Activated CD4-positive, alpha-beta T cell treated with anti-CD3 and anti-CD28 coated beads for 48 hours (primary cell): ENCODE data around the gene TOGARAM2.

Experiments
- DNase-seq: peaks from one replicate; pipeline ENCODE4 v3.0.0-alpha.2; 2020

The TOGARAM2 gene

DNA sequence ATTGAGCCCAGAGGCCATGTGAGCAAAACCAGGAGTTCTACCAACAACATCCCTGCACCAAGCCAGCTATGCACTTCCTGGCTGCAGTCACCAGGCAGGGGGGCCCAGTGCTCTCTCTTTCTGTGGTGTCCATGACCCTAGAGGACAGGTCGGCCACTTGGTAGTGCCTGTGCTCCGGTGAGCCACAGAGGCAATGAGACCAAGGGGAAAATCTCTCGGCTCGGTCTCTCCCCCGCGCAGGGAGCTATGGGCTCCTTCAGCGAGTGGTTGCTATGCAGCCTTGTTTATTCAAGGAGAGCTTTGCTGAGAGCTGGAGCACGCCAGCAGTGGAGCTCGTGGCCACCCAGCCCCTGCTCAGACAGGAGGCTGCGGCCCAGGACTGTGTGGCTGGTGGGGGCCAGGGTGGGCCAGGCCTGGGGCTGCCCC lies at the start of gene TOGARAM2:
TSS of gene TOGARAM2 (plus strand) at position 283 of the 426 bp plus-strand sequence. CDS start 13,537 bp downstream, outside the sequence.
- DNase-seq = no peak

DNA sequence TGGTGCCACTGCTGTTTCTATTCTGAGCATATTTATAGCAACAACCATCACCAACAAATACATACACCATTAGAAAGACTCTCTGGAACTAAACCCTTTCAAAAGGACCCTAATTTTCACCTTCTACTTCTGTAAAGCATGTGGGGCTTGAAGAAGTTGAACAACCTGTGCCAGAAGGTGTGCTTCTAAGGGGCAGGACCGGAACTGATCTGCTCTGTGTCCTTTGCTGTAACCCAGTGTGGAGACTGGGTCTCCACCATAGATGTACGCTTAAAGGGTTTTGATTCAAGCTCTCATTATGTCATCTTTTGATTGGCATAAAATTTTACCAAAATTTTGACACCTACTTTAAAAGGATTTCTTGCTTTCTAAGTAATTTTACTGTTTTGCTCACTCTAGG lies 46.3 kb upstream of the TOGARAM2 start:
- no peak for DNase-seq

DNA sequence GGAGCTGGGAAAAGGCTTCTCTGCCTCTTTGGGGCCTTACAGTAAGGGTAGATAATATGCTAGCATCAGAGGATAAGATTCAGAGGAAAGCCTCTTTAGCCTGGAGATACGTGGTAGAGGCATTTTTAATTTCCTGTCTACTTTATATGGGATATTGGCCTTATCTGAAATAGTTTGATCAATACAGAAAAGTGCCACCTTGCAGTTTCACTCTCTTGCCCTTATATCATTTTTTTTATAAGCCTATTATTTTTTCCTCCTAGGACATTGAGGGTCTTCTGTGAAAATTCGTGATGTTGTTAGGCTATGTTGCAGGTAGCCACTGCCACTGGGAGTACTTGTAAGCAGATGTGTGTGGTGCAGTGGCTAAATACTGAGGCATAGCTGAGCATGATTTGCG lies 40.1 kb upstream of the TOGARAM2 start:
- DNase-seq = no peak

DNA sequence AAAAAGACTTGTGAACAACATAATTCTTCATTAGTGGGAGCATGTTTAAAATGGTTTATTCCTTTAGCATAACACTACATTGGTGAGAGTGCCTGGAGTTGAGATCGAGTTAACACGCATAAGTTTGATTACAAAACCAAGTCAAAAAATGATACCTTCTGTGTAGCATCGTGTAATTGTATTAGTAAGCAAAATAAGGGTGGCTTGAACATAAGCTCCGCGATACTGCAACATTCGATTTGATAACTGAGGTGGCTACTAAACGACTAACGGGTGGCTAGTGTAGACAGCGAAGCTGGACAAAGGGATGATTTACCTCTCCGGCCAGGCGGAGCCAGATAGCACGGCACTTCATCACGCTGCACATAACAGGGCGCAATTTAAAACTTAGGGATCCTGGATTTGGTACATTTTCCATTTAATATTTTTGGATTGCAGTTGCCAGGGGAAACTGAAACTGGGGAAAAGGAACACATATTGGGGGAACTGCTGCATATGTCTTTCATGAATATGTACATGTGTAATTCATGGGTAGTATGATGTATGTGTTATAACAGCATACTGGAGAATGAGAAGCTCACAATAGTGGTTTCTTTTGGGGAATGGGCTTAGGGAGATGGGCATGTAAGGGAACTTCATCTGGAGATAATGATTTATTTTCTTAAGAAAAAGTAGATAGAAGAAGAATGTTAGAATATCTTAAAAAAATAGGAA lies 36.4 kb upstream of the TOGARAM2 start:
- DNase-seq = no peak

DNA sequence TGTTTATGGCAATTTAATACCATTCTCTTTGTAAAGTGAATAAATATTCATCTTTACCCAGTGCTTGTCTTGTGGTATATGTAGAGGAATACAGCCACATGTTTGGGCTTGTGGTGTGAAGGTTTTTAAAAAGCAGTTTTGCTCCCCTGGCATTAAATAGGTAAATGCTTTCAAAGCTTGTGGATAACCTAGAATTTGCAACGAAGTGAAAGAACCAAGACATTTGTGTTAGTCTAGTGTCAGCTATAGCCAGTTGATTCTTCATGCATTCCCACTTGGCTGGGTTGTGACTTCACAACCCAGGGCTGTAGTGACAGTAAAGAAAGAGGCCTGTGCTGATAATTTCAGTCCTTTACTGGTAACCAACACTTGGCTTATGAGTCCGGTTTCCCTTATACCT lies 32.9 kb upstream of the TOGARAM2 start:
- no peak for DNase-seq

DNA sequence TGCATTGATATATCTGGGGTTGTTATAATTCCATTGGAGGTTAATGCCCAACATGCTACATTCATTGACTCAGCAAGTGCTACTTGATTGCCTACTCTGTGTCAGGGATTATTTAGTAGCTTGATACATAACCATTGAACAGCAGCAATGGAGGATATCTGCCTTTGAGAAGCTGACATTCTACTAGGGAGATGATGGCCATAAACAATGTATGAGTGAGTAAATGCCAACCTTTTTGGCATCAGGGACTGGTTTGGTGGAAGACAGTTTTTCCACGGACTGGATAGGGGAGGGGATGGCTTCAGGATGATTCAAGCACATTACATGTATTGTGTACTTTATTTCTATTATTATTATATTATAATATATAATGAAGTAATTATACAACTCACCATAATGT lies 31.9 kb upstream of the TOGARAM2 start:
- no peak for DNase-seq

DNA sequence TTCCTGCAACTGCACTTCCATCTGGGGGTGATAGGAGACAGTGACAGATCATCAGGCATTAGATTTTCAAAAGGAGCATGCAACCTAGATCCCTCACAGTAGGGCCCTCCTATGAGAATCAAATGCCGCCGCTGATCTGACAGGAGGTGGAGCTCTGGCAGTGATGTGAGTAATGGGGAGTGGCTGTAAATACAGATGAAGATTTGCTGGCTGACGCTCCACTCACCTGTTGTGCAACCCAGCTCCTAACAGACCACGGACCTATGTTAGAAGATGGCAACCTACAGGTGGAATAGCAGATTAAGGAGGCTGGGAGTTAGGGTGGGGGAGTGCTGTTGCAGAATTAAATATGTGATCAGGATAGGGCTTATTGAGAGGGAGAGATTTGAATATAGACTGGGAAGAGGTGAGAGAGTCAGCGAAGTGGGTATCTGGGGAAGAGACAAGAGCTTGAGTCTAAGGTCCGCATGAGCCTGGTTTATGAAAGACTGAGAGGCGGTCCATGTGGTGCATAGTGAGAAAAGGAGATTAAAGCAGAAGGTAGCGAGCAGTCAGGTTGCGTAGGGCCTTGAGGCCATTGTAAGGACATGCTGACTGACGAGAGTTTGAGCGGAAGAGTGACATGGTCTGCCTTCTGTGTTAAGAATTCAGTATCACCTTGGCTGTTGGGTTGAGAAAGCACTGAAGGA lies 31.3 kb upstream of the TOGARAM2 start:
- DNase-seq = no peak

DNA sequence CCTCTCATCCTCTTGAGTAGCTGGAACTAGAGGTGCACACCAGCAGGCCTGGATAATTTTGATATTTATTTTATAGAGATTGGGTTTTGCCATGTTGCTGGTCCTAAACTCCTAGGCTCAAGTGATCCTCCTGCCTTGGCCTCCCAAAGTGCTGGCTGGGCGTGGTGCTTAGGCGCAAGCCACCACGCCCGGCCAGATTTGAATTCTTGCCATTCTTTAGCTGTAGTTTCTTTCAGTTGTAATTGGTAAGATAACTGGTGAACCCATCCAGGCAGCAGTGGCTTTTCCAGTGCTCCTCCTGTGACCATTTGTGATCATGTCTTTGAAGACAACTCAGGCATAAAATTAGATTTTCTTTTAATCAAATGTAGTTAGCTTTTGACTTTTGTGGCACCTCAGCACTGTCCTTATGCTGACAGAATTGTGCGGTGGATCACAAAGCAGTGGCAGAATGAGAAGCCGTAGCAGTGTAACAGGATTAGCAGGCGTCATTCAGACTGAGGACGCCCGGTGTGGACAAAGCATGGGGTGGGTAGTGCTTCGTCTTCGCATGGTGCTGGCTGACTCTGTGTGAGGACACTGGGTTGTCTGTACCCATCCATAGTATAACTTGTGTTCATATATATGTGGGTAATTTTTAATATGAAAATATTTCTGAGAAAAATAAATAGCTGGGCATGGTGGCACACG lies 30.0 kb upstream of the TOGARAM2 start:
- no peak for DNase-seq

DNA sequence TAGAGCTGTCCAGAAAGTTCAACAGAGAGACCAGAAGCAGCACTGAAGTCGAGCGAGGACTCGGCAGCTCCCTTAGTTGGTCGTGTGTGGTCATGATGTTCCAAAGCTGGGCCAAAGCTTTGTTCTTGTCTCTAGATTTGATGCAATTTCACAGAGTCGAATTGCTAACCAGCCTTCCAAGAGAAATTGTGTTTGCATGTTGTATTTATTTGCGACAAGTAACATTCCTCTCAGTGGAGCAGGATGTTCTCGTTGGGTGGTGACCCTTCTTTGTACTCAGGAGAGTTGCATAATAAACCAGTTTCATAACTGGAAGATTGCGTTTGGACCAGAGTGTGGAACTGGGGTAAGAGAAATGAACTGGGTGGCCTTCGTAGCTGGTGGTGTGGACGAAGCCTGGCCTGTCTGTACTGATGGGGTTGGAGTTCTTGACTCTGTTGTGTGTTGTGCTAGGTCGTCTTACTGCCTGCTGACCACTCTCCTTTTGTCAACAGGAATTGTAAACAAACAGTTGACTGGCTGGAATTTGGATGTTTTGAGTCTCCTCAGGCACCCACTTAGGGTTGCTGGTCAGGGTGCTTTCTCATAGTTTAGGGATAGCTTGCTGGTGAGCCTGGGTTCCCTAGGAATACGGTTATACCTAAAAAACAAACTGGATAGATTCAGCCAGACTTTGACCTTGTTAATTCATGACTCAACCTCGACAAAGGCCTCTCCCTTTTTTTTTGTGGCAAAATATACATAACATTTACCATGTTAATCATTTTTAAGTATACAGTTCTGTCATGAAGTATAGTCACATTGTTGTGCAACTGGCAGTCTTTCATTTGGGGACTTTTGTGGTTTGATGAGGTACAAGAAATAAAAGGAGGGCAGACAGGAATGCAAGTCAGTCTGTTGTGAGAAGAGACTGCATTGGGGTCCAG lies 28.9 kb upstream of the TOGARAM2 start:
- no peak for DNase-seq

DNA sequence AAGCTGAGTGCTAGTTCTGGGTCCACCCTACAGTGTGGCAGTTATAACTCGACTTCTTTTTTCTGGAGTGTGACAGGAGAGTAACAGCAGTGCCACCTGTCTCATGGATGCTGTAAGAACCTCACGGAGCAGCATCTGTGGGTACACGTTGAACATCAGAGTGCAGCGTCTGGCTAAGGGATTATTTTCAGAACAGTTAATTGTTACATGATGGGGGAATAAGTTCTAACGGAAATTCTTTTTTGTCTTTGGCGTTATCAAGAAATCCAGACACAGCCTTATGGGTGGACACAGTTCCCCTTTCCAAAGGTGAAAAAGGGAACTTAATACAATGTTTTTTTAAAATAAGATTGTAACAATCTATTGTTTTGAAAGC lies 28.3 kb upstream of the TOGARAM2 start:
- DNase-seq = no peak

DNA sequence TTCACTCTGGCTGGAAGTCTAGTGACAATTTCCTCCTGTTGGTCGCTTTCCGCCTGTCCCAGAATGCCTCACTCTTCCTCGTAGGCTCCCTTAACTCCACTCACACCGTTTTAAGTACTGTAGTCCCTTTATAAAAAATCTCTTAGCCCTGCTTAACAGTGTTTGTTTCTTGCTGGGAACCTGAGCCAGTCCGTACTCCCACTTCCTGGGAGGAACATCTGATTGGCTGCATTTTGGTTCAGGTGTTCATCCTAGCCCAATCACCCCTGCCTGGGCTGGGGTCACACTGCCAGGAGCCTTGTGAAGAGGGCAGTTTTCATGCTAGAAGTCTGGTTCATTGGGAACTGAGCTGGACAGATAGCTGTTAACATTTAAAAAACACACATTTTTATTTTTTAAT lies 25.6 kb upstream of the TOGARAM2 start:
- DNase-seq = no peak

DNA sequence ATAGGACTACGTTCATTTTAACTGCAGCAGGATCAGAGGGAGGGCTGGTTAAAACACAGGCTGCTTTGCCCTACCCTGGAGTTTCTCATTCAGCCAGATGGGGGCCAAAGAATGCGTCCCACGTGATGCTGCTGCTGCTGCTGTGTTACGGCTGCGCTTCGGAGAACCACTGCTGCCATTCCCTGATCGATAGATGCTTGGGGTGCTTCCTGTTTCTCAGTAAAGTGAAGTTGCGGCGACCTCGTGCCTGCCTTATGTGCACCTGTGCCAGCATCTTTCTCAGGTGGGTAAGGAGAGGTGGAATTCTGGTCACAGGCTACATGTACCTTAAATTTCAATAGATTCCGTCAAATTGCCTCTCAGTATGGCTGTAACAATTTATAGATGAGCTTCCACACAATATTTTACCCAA lies 24.7 kb upstream of the TOGARAM2 start:
- peak; percentile 57 for DNase-seq

DNA sequence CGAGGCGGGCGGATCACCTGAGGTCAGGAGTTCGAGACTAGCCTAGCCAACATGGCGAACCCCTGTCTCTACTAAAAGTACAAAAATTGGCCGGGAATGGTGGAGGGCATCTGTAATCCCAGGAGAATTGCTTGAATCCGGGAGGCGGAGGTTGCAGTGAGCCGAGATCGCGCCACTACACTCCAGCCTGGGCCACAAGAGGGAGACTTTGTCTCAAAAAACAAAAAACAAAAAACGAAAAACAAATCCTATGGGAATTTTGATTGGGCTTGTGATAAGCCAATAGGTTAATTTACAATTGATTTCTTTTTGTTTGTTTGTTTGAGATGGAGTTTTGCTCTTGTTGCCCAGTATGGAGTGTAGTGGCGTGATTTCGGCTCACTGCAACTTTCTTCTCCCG lies 24.2 kb upstream of the TOGARAM2 start:
- no peak for DNase-seq

DNA sequence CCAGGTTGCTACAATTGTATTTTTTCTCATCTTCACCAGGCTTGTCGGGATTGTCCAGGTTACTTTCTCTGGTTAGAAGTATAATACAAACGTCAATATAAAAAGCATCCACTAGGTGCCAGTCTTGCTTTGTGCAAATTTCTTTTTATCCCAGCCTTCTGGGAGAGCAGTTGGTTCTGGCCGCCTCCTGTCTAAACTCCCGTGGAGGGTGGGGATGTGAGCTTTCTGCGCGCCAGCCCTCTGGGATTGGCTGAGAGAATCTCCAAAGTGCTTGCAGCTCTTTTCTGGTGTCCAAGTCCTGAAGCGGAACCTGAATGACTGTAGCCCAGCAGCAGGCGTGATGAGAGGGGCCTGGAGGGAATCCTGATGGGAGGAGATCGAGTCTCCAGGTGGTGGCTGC lies 22.4 kb upstream of the TOGARAM2 start:
- peak; percentile 36 for DNase-seq

DNA sequence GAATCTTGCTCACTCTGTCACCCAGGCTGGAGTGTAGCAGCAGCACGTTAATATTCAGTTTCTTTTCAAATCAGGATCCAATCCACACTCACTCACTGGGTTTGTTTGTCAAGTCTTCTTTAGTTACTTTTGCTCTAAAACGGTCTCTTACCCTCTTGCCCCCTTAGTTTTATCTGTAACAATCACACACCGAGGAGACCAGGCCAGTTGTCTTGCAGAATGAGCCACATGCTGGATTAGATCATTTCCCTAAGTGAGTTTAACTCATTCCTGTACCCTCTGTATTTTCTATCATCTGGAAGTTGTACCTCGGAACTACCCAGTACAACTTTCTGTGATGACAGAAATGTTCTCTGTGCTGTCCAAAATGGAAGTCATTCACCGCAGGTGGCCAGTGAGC lies 20.7 kb upstream of the TOGARAM2 start:
- no peak for DNase-seq

DNA sequence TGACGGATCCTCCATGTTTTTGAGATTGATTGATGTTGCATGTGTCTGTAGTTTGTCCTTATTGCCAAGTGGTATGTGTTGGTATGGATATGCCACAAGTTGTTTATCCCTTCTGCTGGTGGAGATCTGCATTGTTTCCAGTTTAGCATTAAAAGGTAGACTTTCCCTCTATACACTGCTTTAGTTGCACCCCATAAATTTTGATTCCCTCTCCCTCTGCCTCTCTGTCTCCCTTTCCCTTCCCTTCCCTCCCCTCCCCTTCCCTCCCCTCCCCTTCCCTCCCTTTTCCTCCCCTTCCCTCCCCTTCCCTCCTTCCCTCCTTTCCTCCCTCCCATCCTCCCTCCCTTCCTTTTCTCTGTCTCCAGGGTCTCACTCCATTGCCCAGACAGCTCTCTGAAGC lies 18.6 kb upstream of the TOGARAM2 start:
- no peak for DNase-seq

DNA sequence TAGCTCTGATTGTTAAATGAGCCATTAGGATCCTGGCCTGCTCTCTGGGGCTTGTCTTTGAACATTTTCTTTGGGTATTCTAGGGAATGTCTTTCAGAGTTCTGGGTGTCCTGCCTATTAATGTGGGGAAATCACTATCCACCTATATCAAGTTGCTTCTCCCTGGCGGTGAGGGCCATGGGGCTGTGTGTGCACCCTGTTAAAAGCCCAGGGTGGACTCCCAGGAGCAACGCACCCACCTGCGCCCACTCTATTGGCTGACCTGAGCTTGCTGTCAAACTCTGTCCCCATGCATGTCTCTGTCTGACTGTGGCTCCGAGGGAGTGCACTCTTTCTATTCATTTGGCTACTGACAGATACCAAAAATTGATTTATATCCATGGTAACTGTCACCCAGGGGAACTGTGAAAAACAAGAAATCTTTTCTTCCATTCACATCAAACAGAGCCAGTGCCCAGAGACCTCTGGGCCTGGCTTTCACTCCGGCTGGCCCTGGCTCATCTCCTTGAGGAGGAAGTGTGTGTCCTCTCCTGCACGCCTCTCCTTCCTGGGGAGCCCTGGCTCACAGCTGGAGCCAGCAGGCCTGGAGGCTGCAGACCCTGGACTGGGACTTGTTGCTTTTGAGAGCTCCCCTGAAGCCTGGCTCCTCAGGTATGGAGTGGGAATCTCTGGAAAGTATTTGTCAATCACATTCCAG lies 10.5 kb upstream of the TOGARAM2 start:
- DNase-seq = no peak

DNA sequence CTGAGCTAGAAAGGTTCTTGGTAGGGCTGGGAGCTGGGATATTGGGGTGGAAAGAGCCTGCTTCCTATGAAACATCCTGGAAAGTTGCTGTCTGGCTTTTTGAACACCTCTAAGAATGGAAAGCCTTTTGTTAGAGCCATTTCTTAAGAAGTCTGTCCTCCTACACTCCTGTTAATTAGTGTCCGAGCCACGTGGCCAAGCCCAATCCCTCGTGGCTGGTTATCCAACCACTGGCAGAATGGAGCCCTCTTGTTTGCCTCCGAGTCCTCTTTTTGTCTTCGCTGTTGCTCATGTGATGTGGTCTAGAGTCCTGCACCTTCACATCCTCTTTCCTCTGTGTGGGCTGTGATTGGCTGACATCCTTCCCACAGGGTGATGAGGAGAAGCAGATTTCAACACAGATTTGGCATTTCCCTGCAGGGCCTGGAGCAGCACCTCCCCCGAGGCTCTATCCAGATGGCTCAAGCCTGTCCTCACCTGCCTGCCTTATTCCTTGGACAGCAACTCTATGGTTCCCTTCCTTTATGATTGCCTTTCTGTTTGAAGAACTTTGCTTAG lies 8.2 kb upstream of the TOGARAM2 start:
- no peak for DNase-seq

DNA sequence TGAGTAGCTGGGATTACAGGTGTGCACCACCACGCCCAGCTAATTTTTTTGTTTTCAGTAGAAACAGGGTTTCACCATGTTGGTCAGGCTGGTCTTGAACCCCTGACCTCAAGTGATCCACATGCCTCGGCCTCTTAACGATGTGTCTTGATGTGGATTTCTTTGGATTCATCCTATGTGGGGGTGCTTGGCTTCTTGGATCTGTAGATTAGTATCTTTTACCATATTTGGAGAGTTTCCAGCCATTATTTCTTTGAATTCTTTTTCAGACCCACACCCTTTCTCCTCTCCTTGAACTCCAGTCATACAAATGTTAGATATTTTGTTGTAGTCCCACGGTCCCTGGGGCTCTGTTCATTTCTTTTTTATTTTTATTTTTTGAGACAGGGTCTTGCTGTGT lies 6.8 kb upstream of the TOGARAM2 start:
- DNase-seq = no peak

DNA sequence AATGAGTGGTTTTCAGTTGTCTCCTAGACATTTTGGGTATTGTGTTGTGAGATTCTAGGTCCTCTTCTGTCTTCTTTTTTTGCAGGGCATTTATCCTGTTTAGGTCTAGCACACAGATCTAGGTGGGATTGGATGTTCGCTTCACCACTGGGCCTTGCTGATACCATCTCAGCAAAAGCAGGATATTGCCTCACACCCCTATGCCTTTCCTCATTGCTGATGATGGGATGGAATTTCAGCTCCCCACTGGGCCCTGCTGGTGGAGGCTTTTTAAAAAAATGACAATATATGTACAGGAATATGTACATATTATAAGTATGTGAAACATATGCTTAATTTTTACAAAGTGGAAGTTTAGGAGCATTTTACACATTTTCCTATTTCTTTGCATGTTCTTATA lies 5.4 kb upstream of the TOGARAM2 start:
- DNase-seq = no peak

DNA sequence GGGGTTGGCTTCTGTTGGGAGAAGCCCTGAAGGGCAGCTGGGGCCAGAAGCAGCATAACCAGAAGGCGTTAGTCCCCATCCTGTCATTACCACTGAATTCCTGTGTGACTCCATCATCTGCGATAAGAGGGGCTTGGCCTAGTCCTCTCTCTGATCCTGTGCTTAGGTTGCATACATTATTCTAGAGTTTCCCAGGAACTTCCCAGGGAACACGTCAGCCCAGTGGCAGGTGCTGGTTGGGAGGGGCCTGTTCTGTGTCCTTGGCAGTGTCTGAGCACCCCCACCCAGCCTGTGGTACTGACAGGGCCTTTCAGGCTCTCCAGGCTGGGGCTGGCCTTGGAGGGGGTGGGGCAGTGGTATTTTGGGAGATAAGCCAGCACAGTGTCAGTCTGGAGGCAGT lies 4.5 kb upstream of the TOGARAM2 start:
- no peak for DNase-seq
